Stimulated activated naive CD8-positive, alpha-beta T cell treated with anti-CD3 and anti-CD28 coated beads, Interleukin-15, Interleukin-2, amounts not matched to agents 100 ng/mL and 50 ng/mL, for 24 hours (primary cell): ENCODE results near the gene USP7.

ENCODE experiments used
- H3K27ac Mint-ChIP-seq: one replicate; pipeline ENCODE4 v1.8.0; 2021; ENCODE audit warnings: mild to moderate bottlenecking, mixed read lengths
- H3K27me3 Mint-ChIP-seq: one replicate; pipeline ENCODE4 v1.8.0; 2021; ENCODE audit warnings: mixed read lengths
- H3K36me3 Mint-ChIP-seq: one replicate; pipeline ENCODE4 v1.8.0; 2021; ENCODE audit warnings: low read depth, mixed read lengths
- H3K4me1 Mint-ChIP-seq: one replicate; pipeline ENCODE4 v1.8.0; 2021; ENCODE audit warnings: low read depth, mixed read lengths
- H3K4me3 Mint-ChIP-seq: one replicate; pipeline ENCODE4 v1.8.0; 2021; ENCODE audit warnings: mild to moderate bottlenecking, mixed read lengths
- H3K9me3 Mint-ChIP-seq: one replicate; pipeline ENCODE4 v1.8.0; 2021; ENCODE audit warnings: mixed read lengths

USP7 gene

GRCh38 chr16:8963010-8963820 is 491 bp downstream of the USP7 start:
- Mint-ChIP-seq H3K9me3 (no peaks in the 10 kb centered on the region), H3K27me3 (peaks cover 5% of the 10 kb centered on the region), H3K36me3 (peaks cover 11% of the 10 kb centered on the region), H3K4me3 (peak overlapping the region; percentile 37), H3K4me1 (peaks cover 48% of the 10 kb centered on the region), H3K27ac (no peak overlapping the region)

GRCh38 chr16:8962393-8963009 is 1.2 kb downstream of the USP7 start:
- Mint-ChIP-seq H3K4me1 (peaks cover 55% of the 10 kb centered on the region), H3K27me3 (peaks cover 5% of the 10 kb centered on the region), H3K9me3 (no peaks in the 10 kb centered on the region), H3K36me3 (peaks cover 11% of the 10 kb centered on the region), H3K4me3 (peak overlapping the region; percentile 92), H3K27ac (peak overlapping the region; percentile 96)

GRCh38 chr16:8961811-8962390 is 1.8 kb downstream of the USP7 start:
- H3K27ac Mint-ChIP-seq = peak overlapping the region; percentile 96
- H3K4me1 Mint-ChIP-seq = peaks cover 61% of the 10 kb centered on the region
- H3K4me3 Mint-ChIP-seq = peak overlapping the region; percentile 92
- peaks cover 5% of the 10 kb centered on the region for H3K27me3 Mint-ChIP-seq
- peaks cover 11% of the 10 kb centered on the region for H3K36me3 Mint-ChIP-seq
- H3K9me3 Mint-ChIP-seq = no peaks in the 10 kb centered on the region

DNA sequence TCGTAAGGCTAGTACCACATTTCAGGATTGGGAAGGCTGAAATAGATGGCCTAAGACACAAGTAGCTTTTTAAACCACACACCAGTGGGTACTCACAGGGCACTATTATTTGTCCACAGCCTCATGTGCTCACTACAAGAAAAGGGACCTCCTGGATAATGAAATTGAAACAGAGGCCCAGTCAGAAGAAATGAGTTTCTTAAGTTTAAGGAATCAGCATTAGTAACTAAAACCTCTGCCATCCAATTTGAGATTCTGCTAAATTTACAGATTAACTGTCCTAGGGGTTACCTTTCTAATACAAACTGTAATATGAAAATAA is 3.0 kb downstream of the USP7 start:
- H3K36me3 Mint-ChIP-seq = peaks cover 11% of the 10 kb centered on the region
- H3K27ac Mint-ChIP-seq = peak overlapping the region; percentile 82
- peak overlapping the region; percentile 92 for H3K4me3 Mint-ChIP-seq
- no peaks in the 10 kb centered on the region for H3K9me3 Mint-ChIP-seq
- H3K27me3 Mint-ChIP-seq = peaks cover 5% of the 10 kb centered on the region
- H3K4me1 Mint-ChIP-seq = peaks cover 72% of the 10 kb centered on the region

GRCh38 chr16:8959921-8960787 is 3.6 kb downstream of the USP7 start:
- H3K27ac Mint-ChIP-seq = peak overlapping the region; percentile 82
- no peaks in the 10 kb centered on the region for H3K9me3 Mint-ChIP-seq
- H3K4me3 Mint-ChIP-seq = peak overlapping the region; percentile 92
- H3K36me3 Mint-ChIP-seq = peaks cover 11% of the 10 kb centered on the region
- peaks cover 77% of the 10 kb centered on the region for H3K4me1 Mint-ChIP-seq
- H3K27me3 Mint-ChIP-seq = peaks cover 5% of the 10 kb centered on the region

- H3K4me3 Mint-ChIP-seq = peak overlapping the region; percentile 92
- H3K36me3 Mint-ChIP-seq = peaks cover 11% of the 10 kb centered on the region
- H3K27ac Mint-ChIP-seq = peak overlapping the region; percentile 82
- H3K4me1 Mint-ChIP-seq = peaks cover 82% of the 10 kb centered on the region
- H3K9me3 Mint-ChIP-seq = no peaks in the 10 kb centered on the region
- H3K27me3 Mint-ChIP-seq = no peaks in the 10 kb centered on the region
Observed at GRCh38 chr16:8958344-8959167, 5.2 kb downstream of the USP7 start.

DNA sequence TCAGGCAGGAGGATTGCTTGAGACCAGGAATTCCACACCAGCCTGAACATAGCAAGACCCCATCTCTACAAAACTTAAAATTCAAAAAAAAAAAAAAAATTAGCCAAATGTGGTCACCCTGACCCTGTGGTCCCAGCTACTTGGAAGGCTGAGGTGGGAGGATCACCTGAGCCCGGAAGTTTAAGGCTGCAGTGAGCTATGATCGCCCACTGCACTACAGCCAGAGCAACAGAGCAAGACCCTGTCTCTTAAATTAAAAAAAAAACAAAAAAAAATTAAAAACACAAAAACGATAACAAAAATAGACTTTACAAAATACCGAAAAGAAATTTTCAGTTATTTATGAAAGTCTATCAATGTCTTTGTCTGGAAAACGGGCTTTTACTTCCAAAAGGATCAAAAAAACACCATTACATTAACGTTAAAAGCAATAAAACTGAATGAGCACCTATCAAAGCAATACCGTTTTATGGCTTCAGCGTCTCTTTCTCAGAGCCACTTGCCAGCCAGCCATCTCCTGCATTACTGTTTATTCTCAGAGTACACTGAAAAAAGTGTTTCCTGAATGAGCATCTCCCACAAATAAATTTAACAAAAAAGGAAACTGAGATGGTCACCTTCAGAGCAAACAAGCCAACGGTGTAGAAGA is 6.1 kb downstream of the USP7 start:
- Mint-ChIP-seq H3K4me1 (peaks cover 90% of the 10 kb centered on the region), H3K36me3 (peaks cover 11% of the 10 kb centered on the region), H3K4me3 (peak overlapping the region; percentile 92)

GRCh38 chr16:8957063-8957397 is 6.7 kb downstream of the USP7 start:
- Mint-ChIP-seq H3K4me3 (peak overlapping the region; percentile 31), H3K4me1 (peaks cover 92% of the 10 kb centered on the region), H3K9me3 (no peaks in the 10 kb centered on the region), H3K36me3 (peaks cover 6% of the 10 kb centered on the region), H3K27me3 (no peaks in the 10 kb centered on the region), H3K27ac (peak overlapping the region; percentile 82)

More for the DNA sequence above, 6.1 kb downstream of the USP7 start:
- no peaks in the 10 kb centered on the region for H3K9me3 Mint-ChIP-seq
- no peaks in the 10 kb centered on the region for H3K27me3 Mint-ChIP-seq
- H3K27ac Mint-ChIP-seq = peak overlapping the region; percentile 82

- H3K9me3 Mint-ChIP-seq = no peaks in the 10 kb centered on the region
- H3K4me1 Mint-ChIP-seq = peaks cover 92% of the 10 kb centered on the region
- H3K36me3 Mint-ChIP-seq = peaks cover under 1% of the 10 kb centered on the region
- H3K27ac Mint-ChIP-seq = peak overlapping the region; percentile 52
- H3K4me3 Mint-ChIP-seq = peak overlapping the region; percentile 31
- H3K27me3 Mint-ChIP-seq = no peaks in the 10 kb centered on the region
Observed at GRCh38 chr16:8956265-8957062, 7.2 kb downstream of the USP7 start.

GRCh38 chr16:8955828-8956227 is 7.9 kb downstream of the USP7 start:
- Mint-ChIP-seq H3K27ac (peak overlapping the region; percentile 52), H3K27me3 (no peaks in the 10 kb centered on the region), H3K4me3 (no peak overlapping the region), H3K9me3 (no peaks in the 10 kb centered on the region), H3K36me3 (no peaks in the 10 kb centered on the region), H3K4me1 (peaks cover 92% of the 10 kb centered on the region)

DNA sequence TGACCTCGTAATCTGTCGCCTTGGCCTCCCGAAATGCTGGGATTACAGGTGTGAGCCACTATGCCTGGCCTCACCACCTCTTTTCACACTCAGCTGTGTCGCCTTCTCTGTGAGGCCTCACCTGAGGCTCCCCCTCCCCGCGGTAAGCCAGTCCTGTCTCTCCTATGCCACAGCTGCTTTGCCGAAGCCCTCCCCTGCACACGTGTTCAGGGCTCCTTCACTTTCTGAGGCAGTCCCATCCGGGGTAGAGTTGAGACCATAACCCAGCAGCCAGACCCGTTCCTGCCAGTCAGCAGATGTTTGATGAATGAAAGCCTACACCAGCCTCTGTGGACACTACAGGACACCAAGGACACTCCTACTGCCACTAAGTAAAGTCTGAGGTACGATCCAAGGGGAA is 10.6 kb downstream of the USP7 start:
- Mint-ChIP-seq H3K27me3 (no peaks in the 10 kb centered on the region), H3K27ac (peak overlapping the region; percentile 26), H3K36me3 (no peaks in the 10 kb centered on the region), H3K4me3 (peak overlapping the region; percentile 24), H3K4me1 (peaks cover 91% of the 10 kb centered on the region), H3K9me3 (no peaks in the 10 kb centered on the region)

DNA sequence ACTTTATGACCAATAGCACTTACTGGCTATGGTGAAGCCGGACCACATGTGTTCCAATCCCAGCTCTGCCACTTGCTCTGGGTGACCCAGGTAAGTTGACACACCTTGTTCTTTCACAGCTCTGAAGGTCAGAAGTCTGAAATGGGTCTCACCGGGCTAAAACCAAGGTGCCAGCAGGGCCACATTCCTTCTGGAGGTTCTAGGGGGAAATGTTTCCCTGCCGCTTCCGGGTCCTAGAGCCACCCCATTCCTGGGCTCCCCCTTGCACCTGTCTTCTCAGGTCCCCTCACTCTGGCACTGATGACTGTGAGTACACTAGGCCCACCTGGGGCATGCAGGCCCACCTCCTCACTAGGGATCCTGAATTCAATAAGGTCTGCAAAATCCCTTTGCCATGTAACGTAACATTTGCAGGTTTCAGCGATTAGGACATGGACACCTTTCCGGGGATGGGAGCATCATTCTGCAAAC is 11.4 kb downstream of the USP7 start:
- Mint-ChIP-seq H3K36me3 (no peaks in the 10 kb centered on the region), H3K27me3 (no peaks in the 10 kb centered on the region), H3K4me3 (no peak overlapping the region), H3K27ac (no peak overlapping the region), H3K9me3 (no peaks in the 10 kb centered on the region), H3K4me1 (peaks cover 91% of the 10 kb centered on the region)
